Tibial nerve (tissue), 4 donors: ENCODE measurements around the gene PXDC1. TPM values are rescaled to one million over a fixed set of nuclear protein-coding genes. Genes with fewer than 3 reads are reported as not detected.

Source experiments
- DNase-seq, 2 donors: peaks; one replicate each; pipeline ENCODE4 v3.0.0-alpha.2; 2019; ENCODE audit warnings: low spot score in 2 of 2
- H3K27ac ChIP-seq, 4 donors: fragments of 200-600 bp; sonication (generic) in 3 of 4; one replicate each; pipeline ENCODE4 v1.5.1; 2017 to 2019; ENCODE audit warnings: mild to moderate bottlenecking in 1 of 4
- H3K27me3 ChIP-seq, 2 donors: fragments of 200-600 bp; sonication (generic) in 1 of 2; one replicate each; pipeline versions ENCODE4 v1.5.1 to v1.6.0; 2017 to 2019
- H3K36me3 ChIP-seq, 3 donors: fragments of 200-600 bp; sonication (generic); one replicate each; pipeline ENCODE4 v1.5.1; 2018 to 2019
- H3K4me1 ChIP-seq, 4 donors: fragments of 200-600 bp; sonication (generic) in 3 of 4; one replicate each; pipeline ENCODE4 v1.5.1; 2017 to 2019
- H3K4me3 ChIP-seq, 4 donors: fragments of 200-600 bp; sonication (generic) in 3 of 4; one replicate each; pipeline ENCODE4 v1.5.1; 2017 to 2019; ENCODE audit warnings: mild to moderate bottlenecking in 1 of 4, moderate library complexity in 1 of 4
- H3K9me3 ChIP-seq, 4 donors: fragments of 200-600 bp; sonication (generic) in 3 of 4; one replicate each; pipeline ENCODE4 v1.5.1; 2017 to 2019
- EP300 ChIP-seq, 2 donors: sonication (generic); formaldehyde crosslinking; IDR thresholded peaks; one replicate each; pipeline ENCODE4 v1.6.1; 2017; ENCODE audit warnings: antibody characterized with exemption in 2 of 2, mild to moderate bottlenecking in 1 of 2
- POLR2A ChIP-seq, 2 donors: fragments of 450-650 bp; IDR thresholded peaks; one replicate each; pipeline ENCODE4 v1.6.1; 2017; ENCODE audit warnings: antibody characterized with exemption in 2 of 2, mild to moderate bottlenecking in 2 of 2, moderate library complexity in 2 of 2
- WGBS, 2 donors: methylation state at CpG; one replicate each; pipeline ENCODE4 v1.1.5; 2018; 5-methylcytosine and 5-hydroxymethylcytosine counted together
- total RNA-seq, 4 donors: library from RNA; depleted of rRNA; stranded (reverse); fragments of >200 nt; gene quantifications; one replicate each; pipeline ENCODE4 v1.1.0, GENCODE V29; 2016
- TF ChIP-seq, protein P1 (sequence below), 5 experiments: fragments of 200-600 bp in 3 of 5; fragments of 450-650 bp in 2 of 5; sonication (generic) in 3 of 5; IDR thresholded peaks; one replicate each; pipeline ENCODE4 v1.5.1; 2016 to 2019; ENCODE audit warnings: antibody characterized with exemption in 5 of 5, mild to moderate bottlenecking in 3 of 5, moderate library complexity in 2 of 5

PXDC1 gene
- total RNA-seq, 4 donors from 2014 or later, result 93.6 to 174 (median 113) TPM

GRCh38 chr6:3748208-3749066, 3.1 kb downstream of the PXDC1 start:
- Histone ChIP-seq H3K27ac (peak overlapping the region; percentile 94 to 99 (median 97)), H3K4me3 (peak overlapping the region in 1 of 4 donors; percentile 83)
- 51 to 57% methylated on average over 12 of the region's 12 CpGs for WGBS, 2 donors

DNA sequence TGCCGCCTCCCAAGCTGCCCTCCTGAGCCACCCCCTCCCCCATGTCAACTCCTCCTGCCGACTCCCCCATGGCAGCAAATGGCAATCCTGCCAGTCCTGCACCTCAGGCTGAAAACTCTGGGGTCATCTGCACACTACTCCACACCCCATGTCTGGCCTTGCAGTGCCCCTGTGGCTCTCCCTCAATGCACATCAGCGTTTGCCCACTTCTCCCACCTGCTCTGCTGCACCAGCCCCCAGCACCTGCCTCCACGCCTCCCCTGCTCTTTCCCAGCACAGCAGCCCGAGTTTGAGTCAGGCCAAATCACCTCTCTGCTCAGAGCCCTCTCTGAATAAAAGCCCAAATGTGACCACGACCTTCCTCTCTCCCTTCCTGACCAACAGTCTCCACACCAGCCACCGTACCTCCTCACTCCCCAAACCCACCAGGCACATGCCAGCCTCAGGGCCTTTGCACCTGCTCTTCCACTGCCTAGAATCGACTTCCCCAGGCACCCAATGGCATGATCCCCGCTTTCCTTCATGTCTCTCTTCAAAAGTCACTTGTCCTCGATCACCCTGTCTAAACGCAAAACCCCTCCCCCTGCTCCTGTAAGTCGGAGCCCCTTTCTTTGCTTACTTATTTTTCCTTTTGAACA, 4.3 kb downstream of the PXDC1 start:
- TF ChIP-seq POLR2A (IDR thresholded peaks at IDR 0.05) (no peak), EP300 (IDR thresholded peaks at IDR 0.05) (no peak)
- TF ChIP-seq, protein P1, sequence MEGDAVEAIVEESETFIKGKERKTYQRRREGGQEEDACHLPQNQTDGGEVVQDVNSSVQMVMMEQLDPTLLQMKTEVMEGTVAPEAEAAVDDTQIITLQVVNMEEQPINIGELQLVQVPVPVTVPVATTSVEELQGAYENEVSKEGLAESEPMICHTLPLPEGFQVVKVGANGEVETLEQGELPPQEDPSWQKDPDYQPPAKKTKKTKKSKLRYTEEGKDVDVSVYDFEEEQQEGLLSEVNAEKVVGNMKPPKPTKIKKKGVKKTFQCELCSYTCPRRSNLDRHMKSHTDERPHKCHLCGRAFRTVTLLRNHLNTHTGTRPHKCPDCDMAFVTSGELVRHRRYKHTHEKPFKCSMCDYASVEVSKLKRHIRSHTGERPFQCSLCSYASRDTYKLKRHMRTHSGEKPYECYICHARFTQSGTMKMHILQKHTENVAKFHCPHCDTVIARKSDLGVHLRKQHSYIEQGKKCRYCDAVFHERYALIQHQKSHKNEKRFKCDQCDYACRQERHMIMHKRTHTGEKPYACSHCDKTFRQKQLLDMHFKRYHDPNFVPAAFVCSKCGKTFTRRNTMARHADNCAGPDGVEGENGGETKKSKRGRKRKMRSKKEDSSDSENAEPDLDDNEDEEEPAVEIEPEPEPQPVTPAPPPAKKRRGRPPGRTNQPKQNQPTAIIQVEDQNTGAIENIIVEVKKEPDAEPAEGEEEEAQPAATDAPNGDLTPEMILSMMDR (IDR thresholded peaks at IDR 0.05), result no peak
- Histone ChIP-seq H3K9me3 (no peaks in the 10 kb centered on the region), H3K36me3 (peaks cover 0 to 3% (median 0%) of the 10 kb centered on the region in 3 donors), H3K4me1 (peaks cover 0 to 80% (median 51%) of the 10 kb centered on the region in 4 donors), H3K27me3 (no peaks in the 10 kb centered on the region), H3K4me3 (no peak overlapping the region), H3K27ac (peak overlapping the region in 3 of 4 donors; percentile 46 to 94 (median 71))
- DNase-seq, result no peak
- WGBS, 2 donors, result 90 to 92% methylated on average over 11 to 12 of the region's 12 CpGs

More at GRCh38 chr6:3748208-3749066, 3.1 kb downstream of the PXDC1 start:
- H3K9me3 ChIP-seq, result no peaks in the 10 kb centered on the region
- H3K4me1 ChIP-seq, result peaks cover 0 to 79% (median 45%) of the 10 kb centered on the region in 4 donors
- H3K36me3 ChIP-seq, result peaks cover 0 to 3% (median 0%) of the 10 kb centered on the region in 3 donors
- TF ChIP-seq EP300 (IDR thresholded peaks at IDR 0.05), result peak in 1 of 2 donors; percentile 39
- TF ChIP-seq, protein P1 (IDR thresholded peaks at IDR 0.05), result peak; percentile 34 to 73 (median 51)
- no peak for TF ChIP-seq POLR2A (IDR thresholded peaks at IDR 0.05)
- H3K27me3 ChIP-seq, result no peaks in the 10 kb centered on the region
- DNase-seq, result peak; percentile 50 to 73

- Histone ChIP-seq H3K27me3 (no peaks in the 10 kb centered on the region), H3K4me3 (no peak overlapping the region), H3K4me1 (peaks cover 0 to 85% (median 51%) of the 10 kb centered on the region in 4 donors), H3K27ac (peak overlapping the region in 3 of 4 donors; percentile 46 to 94 (median 71)), H3K9me3 (no peaks in the 10 kb centered on the region), H3K36me3 (peaks cover 0 to 3% (median 0%) of the 10 kb centered on the region in 3 donors)
- no peak for DNase-seq
- no peak for TF ChIP-seq EP300 (IDR thresholded peaks at IDR 0.05)
- TF ChIP-seq, protein P1 (IDR thresholded peaks at IDR 0.05), result no peak
- TF ChIP-seq POLR2A (IDR thresholded peaks at IDR 0.05), result no peak
- 86 to 94% methylated on average over 8 of the region's 8 CpGs for WGBS, 2 donors
These were observed 4.8 kb downstream of the PXDC1 start for GRCh38 chr6:3746696-3747095.

DNA sequence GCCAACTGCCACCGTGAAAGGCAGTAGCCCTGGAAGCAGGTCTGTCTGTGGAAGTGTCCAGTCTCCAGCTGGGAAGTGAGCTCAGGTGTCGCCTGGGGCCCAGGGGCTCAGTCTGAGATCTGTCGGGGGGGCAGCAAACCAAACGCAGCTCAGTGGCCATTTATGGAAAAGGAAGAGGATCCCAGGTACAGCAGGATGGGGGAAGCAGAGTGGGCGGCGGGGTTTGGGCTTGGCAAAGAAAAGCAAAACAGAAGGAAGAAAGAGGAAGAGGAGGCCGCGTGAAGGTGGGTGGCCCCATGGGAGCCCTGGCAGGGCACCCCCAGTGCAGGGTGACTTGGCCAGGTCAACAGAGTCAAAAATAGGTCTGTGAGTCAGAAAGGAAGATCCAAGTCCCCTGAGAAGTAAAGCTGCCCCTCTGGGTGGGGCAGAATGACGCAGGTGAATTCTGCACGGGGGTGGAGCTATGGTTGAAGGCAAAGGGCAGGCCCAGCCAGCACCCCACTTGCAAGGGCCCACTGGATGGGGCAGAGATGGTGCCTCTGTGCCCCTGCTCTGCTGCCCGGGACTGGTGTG, 5.3 kb downstream of the PXDC1 start:
- TF ChIP-seq, protein P1 (IDR thresholded peaks at IDR 0.05), result no peak
- no peak for TF ChIP-seq POLR2A (IDR thresholded peaks at IDR 0.05)
- TF ChIP-seq EP300 (IDR thresholded peaks at IDR 0.05), result no peak
- no peaks in the 10 kb centered on the region for H3K27me3 ChIP-seq
- H3K36me3 ChIP-seq, result peaks cover 0 to 3% (median 0%) of the 10 kb centered on the region in 3 donors
- H3K4me3 ChIP-seq, result no peak overlapping the region
- H3K9me3 ChIP-seq, result no peaks in the 10 kb centered on the region
- DNase-seq, result no peak
- peaks cover 0 to 90% (median 51%) of the 10 kb centered on the region in 4 donors for H3K4me1 ChIP-seq
- WGBS, 2 donors, result 71 to 76% methylated on average over 11 of the region's 11 CpGs
- peak overlapping the region in 3 of 4 donors; percentile 46 to 94 (median 71) for H3K27ac ChIP-seq
